ENCODE measurements around the gene DRD3.

The DRD3 gene

GRCh38 chr3:114115143-114115542 lies 63.7 kb downstream of the DRD3 start:
- Histone ChIP-seq H3K36me3 (ENCODE audit: control insufficient read depth, low read length) (no peaks in the 10 kb centered on the region), H3K4me3 (ENCODE audit: low read length) (no peak overlapping the region), H3K9me3 (ENCODE audit: control insufficient read depth, insufficient read depth, low read length) (no peaks in the 10 kb centered on the region), H3K79me2 (ENCODE audit: control insufficient read depth, low read length) (no peaks in the 10 kb centered on the region), H3K9me2 (replicated peaks; ENCODE audit: control insufficient read depth, low read length) (no peaks in the 10 kb centered on the region; the same call in 1 of the 2 replicates), H3K27ac (ENCODE audit: low read depth, low read length) (no peak overlapping the region), H3K4me1 (ENCODE audit: control insufficient read depth, low read length) (no peaks in the 10 kb centered on the region), H3K4me2 (ENCODE audit: low read length) (no peak overlapping the region), H3F3A (ENCODE audit: control insufficient read depth, insufficient read depth) (no peaks in the 10 kb centered on the region), H3K27me3 (ENCODE audit: control insufficient read depth, low read length) (peaks cover 3% of the 10 kb centered on the region), H4K20me1 (ENCODE audit: control insufficient read depth, insufficient read depth, low read depth, low read length) (no peaks in the 10 kb centered on the region)
- TF ChIP-seq CTCF (IDR thresholded peaks at IDR 0.05; ENCODE audit: low read depth, low read length, poor library complexity, severe bottlenecking), result no peak
- TF ChIP-seq EZH2phosphoT487 (IDR thresholded peaks at IDR 0.05; ENCODE audit: borderline replicate concordance, low read length), result no peak

GRCh38 chr3:114114719-114115118 lies 64.1 kb downstream of the DRD3 start:
- H3K4me3 ChIP-seq (ENCODE audit: low read length), result no peak overlapping the region
- H4K20me1 ChIP-seq (ENCODE audit: control insufficient read depth, insufficient read depth, low read depth, low read length), result no peaks in the 10 kb centered on the region
- H3K79me2 ChIP-seq (ENCODE audit: control insufficient read depth, low read length), result no peaks in the 10 kb centered on the region
- no peaks in the 10 kb centered on the region for H3K36me3 ChIP-seq (ENCODE audit: control insufficient read depth, low read length)
- no peaks in the 10 kb centered on the region for H3F3A ChIP-seq (ENCODE audit: control insufficient read depth, insufficient read depth)
- H3K9me2 ChIP-seq (replicated peaks; ENCODE audit: control insufficient read depth, low read length), result no peaks in the 10 kb centered on the region; the same call in 1 of the 2 replicates
- H3K27me3 ChIP-seq (ENCODE audit: control insufficient read depth, low read length), result peaks cover 5% of the 10 kb centered on the region
- H3K27ac ChIP-seq (ENCODE audit: low read depth, low read length), result no peak overlapping the region
- H3K9me3 ChIP-seq (ENCODE audit: control insufficient read depth, insufficient read depth, low read length), result no peaks in the 10 kb centered on the region
- H3K4me2 ChIP-seq (ENCODE audit: low read length), result no peak overlapping the region
- TF ChIP-seq EZH2phosphoT487 (IDR thresholded peaks at IDR 0.05; ENCODE audit: borderline replicate concordance, low read length) (no peak), CTCF (IDR thresholded peaks at IDR 0.05; ENCODE audit: low read depth, low read length, poor library complexity, severe bottlenecking) (no peak)
- no peaks in the 10 kb centered on the region for H3K4me1 ChIP-seq (ENCODE audit: control insufficient read depth, low read length)

- Histone ChIP-seq H4K20me1 (ENCODE audit: control insufficient read depth, insufficient read depth, low read depth, low read length) (no peaks in the 10 kb centered on the region), H3K4me2 (ENCODE audit: low read length) (no peak overlapping the region), H3K4me3 (ENCODE audit: low read length) (no peak overlapping the region), H3K9me2 (replicated peaks; ENCODE audit: control insufficient read depth, low read length) (no peaks in the 10 kb centered on the region; the same call in 1 of the 2 replicates), H3K4me1 (ENCODE audit: control insufficient read depth, low read length) (no peaks in the 10 kb centered on the region), H3F3A (ENCODE audit: control insufficient read depth, insufficient read depth) (no peaks in the 10 kb centered on the region), H3K27ac (ENCODE audit: low read depth, low read length) (no peak overlapping the region), H3K27me3 (ENCODE audit: control insufficient read depth, low read length) (peaks cover 5% of the 10 kb centered on the region), H3K79me2 (ENCODE audit: control insufficient read depth, low read length) (no peaks in the 10 kb centered on the region), H3K36me3 (ENCODE audit: control insufficient read depth, low read length) (no peaks in the 10 kb centered on the region), H3K9me3 (ENCODE audit: control insufficient read depth, insufficient read depth, low read length) (no peaks in the 10 kb centered on the region)
- TF ChIP-seq CTCF (IDR thresholded peaks at IDR 0.05; ENCODE audit: low read depth, low read length, poor library complexity, severe bottlenecking), result no peak
- no peak for TF ChIP-seq EZH2phosphoT487 (IDR thresholded peaks at IDR 0.05; ENCODE audit: borderline replicate concordance, low read length)
Measured at GRCh38 chr3:114112696-114113095, 66.2 kb downstream of the DRD3 start.

Data from DOHH2 (cell line).